PFSK-1 (cell line): ENCODE measurements around the gene PCBP3.

ENCODE experiments used
- FOXP2 ChIP-seq: optimal IDR thresholded peaks from 2 replicates; pipeline ENCODE3; 2011; ENCODE audit warnings: borderline replicate concordance, control low read depth, inconsistent platforms; ENCODE audit not compliant: insufficient read depth; ENCODE audit errors: extremely low read length, extremely low read depth
- POLR2AphosphoS5 ChIP-seq: IDR thresholded peaks from 2 replicates; pipeline ENCODE4 v1.6.1; 2012; ENCODE audit warnings: low read depth, mild to moderate bottlenecking, control low read depth, low read length, moderate library complexity
- REST ChIP-seq, 2 experiments: IDR thresholded peaks; 2 replicates each; pipeline versions ENCODE4 v1.6.1 to v1.8.0; 2011 to 2012; ENCODE audit warnings: low read depth in 2 of 2, low read length in 2 of 2, control low read depth in 1 of 2, inconsistent platforms in 1 of 2, mild to moderate bottlenecking in 1 of 2, moderate library complexity in 1 of 2; ENCODE audit not compliant: insufficient read depth in 1 of 2
- SIN3A ChIP-seq: IDR thresholded peaks from 2 replicates; pipeline ENCODE4 v1.6.1; 2012; ENCODE audit warnings: mild to moderate bottlenecking, low read length, moderate library complexity, borderline replicate concordance; ENCODE audit not compliant: insufficient read depth
- TAF1 ChIP-seq: IDR thresholded peaks from 2 replicates; pipeline ENCODE4 v1.6.1; 2012; ENCODE audit warnings: low read length, control low read depth, borderline replicate concordance; ENCODE audit not compliant: insufficient read depth

PCBP3 gene

GRCh38 chr21:45778686-45779085 lies 135.2 kb downstream of the PCBP3 start:
- TF ChIP-seq TAF1 (no peak), POLR2AphosphoS5 (no peak), REST (IDR thresholded peaks at IDR 0.05; ENCODE audit: insufficient read depth in 1 of 2, low read depth in 2 of 2, low read length in 2 of 2) (no peak), SIN3A (no peak), FOXP2 (no peak)

GRCh38 chr21:45779226-45779625 lies 135.7 kb downstream of the PCBP3 start:
- TF ChIP-seq SIN3A: no peak
- no peak for TF ChIP-seq FOXP2
- no peak for TF ChIP-seq TAF1

GRCh38 chr21:45780647-45781046 lies 137.1 kb downstream of the PCBP3 start:
- TF ChIP-seq TAF1 (no peak), FOXP2 (no peak), SIN3A (no peak), REST (IDR thresholded peaks at IDR 0.05; ENCODE audit: insufficient read depth in 1 of 2, low read depth in 2 of 2, low read length in 2 of 2) (no peak), POLR2AphosphoS5 (no peak)

GRCh38 chr21:45781741-45782140 lies 138.2 kb downstream of the PCBP3 start:
- TF ChIP-seq FOXP2 (no peak), POLR2AphosphoS5 (no peak), SIN3A (no peak), TAF1 (no peak), REST (IDR thresholded peaks at IDR 0.05; ENCODE audit: insufficient read depth in 1 of 2, low read depth in 2 of 2, low read length in 2 of 2) (no peak)

GRCh38 chr21:45786660-45787059 lies 143.1 kb downstream of the PCBP3 start:
- no peak for TF ChIP-seq FOXP2
- TF ChIP-seq REST (IDR thresholded peaks at IDR 0.05; ENCODE audit: insufficient read depth in 1 of 2, low read depth in 2 of 2, low read length in 2 of 2): no peak
- no peak for TF ChIP-seq TAF1
- no peak for TF ChIP-seq SIN3A
- no peak for TF ChIP-seq POLR2AphosphoS5
